Measurements from ENCODE around the gene PCNX2.

GRCh38 chr1:233282582-233282886 is 13.0 kb downstream of the PCNX2 start:
- TF ChIP-seq EZH2 (IDR thresholded peaks at IDR 0.05; ENCODE audit: insufficient read depth, poor library complexity, severe bottlenecking) (no peak), EZH2phosphoT487 (IDR thresholded peaks at IDR 0.05; ENCODE audit: insufficient read depth, low read depth) (no peak)

Data from GM23248 (cell line).